Stimulated activated CD8-positive, alpha-beta memory T cell treated with anti-CD3 and anti-CD28 coated beads, Interleukin-2, amount 100 ng/mL, for 48 hours (primary cell): ENCODE data around the gene SLC14A1.
A peak's percentile ranks its signal among the peaks of the same experiment; 100 is the strongest.
"Not testable (repeated sequence)": the region's sequence is repeated elsewhere in the genome, so short reads cannot be mapped to it uniquely, and the experiment has no call there.

Experiments used
- DNase-seq, 2 donors: peaks; one replicate each; pipeline ENCODE4 v3.0.0-alpha.2; 2020; ENCODE audit warnings: low read depth in 2 of 2

SLC14A1 gene

DNA sequence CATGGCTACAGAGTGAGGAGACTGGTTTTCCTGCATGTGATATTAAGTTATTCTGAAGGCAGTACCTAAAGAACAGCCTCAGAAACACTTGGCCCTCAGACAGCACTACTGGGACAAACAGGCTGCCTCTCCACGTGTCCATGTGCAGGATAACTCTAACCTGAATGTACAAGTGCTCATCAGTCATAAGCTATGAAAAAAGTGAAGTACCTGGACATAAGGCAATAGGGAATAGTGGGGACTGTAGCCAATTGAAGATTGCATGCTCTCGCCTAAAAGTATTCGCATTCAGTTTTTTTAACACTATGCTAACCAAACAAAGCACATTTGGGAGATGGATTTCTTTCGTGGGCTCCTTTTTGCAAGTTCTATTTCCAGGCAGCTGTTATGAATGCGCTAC is 33.0 kb downstream of the SLC14A1 start:
- DNase-seq, result no peak

DNA sequence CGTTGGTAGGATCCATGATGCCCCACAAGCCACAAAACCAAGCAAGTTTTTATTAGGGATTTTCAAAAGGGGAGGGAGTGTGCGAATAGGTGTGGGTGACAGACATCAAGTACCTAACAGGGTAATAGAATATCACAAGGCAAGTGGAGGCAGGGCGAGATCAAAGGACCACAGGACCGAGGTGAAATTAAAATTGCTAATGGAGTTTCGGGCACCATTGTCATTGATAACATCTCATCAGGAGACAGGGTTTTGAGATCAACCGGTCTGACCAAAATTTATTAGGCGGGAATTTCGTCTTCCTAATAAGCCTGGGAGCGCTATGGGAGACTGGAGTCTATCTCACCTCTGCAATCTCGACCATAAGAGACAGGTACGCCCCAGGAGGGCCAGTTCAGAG is 33.7 kb downstream of the SLC14A1 start:
- DNase-seq, result not testable (repeated sequence)

DNA sequence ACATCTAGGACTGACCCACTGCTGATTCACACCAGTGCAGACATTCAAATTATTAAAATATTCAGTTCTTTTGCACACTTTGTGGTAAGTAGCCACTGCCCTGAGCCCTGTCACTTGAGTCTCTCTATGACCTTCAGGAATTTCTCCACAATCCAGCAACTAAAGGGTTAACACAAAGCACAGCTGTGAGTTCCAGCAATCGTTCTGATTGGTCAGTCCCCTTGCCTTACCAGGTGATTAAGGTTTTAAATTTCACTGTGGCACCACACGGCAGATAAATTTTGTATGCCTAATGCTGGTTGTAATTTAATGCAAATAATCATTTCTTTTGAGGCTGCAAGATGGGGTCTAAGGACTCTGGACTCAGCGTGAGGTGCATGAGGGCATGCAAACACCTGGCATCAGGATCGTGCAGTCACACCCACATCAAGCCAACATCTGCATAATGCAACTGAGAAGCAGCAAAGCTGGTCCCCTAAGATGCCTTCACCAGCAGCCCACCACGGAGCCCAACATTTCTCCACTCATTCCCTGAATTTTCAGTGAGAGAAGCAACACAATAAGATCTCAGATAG is 36.6 kb downstream of the SLC14A1 start:
- DNase-seq, result no peak

DNA sequence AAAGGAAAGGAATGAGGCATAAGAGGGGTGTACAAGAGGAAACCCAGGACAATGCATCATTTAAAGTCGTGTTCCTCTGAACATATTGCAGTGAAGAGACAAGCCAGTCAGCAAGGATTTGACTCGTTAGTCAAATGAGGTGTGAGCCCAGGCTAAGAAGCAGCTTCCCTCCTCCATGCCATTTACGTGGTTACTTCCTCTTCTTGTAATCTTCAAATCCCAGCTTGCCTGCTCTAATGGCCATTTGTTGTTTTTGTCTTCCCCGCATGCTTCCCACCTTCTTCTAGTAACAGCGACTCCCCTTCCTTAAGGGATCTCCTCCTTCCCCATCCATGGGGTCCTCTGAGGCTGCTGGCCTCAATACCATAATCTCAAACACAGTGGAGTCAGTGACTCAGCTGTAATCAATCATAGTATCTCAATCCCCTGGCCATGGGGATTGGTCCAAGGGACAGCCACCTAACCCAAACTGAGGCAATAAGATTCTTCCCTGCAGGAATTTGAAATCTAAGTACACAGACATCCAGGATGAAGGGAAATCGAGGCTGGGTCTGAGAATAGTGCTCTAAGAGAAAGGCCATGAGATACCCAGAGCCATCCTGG is 37.6 kb downstream of the SLC14A1 start:
- DNase-seq, result no peak

DNA sequence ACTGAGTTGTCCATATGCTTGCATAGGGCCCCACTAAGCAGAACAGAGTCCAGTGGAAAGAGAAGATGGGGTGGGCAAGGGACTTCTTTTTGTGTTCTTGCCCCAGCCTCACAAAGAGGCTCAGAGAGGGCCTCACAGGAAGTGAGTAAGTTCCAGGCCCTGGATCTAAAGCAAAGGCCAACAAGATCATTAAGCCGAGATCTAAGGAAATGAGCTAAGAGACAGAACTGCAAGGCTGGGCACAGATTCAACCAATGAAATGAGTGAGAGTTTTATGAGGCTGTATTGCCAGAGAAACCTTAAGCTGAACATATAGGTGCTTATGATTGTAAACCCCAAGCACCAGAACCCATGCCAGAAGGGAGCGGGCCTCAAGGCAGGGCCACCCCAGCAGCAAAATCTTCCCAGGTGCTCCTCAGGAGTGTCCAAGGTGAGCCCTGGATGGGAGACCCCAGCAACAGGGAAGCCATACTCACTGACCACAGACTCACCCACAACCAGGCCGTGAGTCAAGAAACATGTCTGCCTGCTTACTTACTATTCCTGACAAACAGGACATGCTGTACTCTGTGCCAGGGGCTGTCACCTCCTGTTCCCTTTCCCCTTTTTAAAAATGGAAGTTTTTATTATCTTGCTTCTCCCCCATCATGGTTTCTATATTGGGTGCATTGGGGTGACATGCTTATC is 40.2 kb downstream of the SLC14A1 start:
- DNase-seq, result no peak

DNA sequence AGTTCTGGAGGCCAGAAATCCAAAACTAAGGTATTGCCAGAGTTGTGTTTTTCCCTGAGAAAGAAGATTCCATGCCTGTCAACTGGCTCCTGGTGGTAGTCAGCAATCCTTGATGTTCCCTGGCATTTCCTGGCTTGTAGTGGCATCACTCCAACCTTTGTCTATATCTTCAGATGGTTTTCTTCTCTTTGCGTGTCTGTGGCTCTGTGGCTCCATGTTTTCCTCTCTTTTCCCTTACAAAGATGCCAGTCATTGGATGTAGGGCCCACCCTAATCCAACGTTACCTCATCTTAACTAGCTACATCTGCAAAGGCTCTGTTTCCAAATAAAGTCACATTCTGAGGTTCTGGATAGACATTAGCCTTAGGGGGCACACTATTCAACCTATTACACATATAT is 41.8 kb downstream of the SLC14A1 start:
- DNase-seq, result no peak

DNA sequence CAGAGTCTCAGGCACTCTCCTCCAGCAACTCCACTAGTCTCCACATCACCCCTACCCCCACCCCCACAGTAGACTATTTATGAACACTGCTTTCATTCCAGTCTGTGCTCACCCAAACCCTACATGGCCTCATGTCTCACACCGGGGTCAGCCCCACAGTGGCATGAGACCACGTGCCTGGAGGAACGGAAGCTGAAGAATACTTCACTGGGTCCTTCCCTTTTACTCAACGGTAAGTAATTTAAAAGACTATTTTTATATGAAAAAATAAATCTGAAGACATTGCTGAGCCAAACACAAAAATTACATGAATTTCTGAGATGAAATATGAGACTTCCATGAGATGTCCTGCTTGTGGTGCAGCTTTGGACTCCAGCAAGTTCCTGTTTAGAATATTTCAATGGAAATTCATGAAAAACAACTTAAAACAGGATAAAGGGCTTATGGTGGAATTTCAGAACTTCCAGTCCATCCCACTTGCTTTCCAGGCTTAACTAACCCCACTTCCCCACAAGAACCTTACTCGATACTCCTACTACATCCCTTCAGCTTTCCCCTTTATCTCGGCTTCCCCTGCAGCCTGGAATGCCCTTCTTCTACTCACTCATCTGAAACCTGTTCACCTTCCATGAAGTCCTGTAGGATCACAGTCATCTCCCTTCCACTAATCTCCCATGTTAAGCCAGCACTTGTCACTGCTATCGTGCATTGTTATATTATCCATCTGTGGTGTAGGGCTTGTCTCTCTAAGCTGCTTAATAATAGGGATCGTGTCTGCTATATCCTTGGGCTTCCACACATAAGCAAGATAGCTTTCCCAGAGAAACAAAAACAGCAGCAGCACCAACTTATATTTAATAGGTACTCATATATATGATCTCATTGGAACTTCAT is 47.9 kb downstream of the SLC14A1 start:
- no peak for DNase-seq

DNA sequence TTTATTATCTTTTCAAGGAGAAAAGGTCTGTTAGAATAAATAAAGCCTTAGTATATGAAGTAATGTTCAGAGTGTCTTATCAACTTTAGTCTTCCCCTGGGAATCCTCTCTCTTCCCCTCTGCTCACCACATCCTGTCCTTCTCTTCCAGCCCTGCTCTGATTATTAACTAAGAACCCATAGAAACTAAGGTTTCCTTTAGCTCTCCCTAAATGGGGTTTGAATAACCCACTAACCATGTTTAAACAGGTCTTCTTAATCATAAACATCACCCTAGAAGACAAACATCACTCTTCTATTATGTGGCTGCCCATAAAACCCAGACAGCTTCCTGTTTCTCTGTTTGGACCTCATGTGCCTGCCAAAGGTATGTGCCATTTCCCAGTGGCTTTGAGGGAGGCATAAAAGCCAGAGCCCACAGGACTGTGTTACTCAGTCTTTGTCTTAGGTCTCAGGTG is 50.1 kb downstream of the SLC14A1 start:
- no peak for DNase-seq

DNA sequence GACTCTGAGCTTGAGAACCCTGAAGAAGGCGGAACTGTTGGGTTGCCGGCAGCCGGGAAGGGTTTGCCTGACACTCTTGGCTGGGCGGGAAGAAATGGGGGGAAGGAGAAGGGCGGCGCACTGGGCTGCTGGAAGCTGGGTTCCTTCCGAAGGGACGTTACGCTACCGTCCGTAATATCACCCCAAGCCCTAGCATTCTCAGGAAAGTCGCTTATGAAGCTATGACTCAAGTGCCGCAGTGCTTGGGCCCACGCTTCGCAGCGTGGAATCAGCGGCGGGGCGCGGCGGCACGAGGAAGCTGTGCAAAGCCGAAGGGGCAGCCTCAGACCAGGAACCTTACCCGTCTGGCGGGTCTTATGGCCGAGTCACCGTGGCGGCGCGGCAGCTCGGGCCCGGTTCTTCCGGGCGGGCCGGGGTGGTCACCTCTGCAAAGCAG is 51.3 kb downstream of the SLC14A1 start:
- DNase-seq, result peak; percentile 53 to 57

DNA sequence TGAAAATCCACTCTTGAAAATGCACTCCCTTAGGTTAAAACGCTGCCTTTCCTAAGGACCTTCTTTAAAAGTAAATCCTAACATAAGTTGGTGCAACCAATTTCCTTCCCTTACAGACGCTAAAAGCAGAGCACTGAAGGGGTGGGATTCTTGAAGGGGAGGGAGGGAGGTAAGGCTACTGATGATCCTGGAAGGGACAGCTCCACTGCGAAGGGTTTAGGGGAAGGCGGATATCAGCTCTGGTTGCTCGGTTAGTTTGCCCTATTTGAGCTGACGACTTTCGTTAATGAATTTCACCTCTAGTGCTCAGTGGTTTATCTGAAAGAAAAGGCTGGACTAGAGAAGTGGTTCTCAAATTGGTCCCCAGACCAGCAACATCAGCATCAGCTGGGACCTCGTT is 51.8 kb downstream of the SLC14A1 start:
- no peak for DNase-seq

DNA sequence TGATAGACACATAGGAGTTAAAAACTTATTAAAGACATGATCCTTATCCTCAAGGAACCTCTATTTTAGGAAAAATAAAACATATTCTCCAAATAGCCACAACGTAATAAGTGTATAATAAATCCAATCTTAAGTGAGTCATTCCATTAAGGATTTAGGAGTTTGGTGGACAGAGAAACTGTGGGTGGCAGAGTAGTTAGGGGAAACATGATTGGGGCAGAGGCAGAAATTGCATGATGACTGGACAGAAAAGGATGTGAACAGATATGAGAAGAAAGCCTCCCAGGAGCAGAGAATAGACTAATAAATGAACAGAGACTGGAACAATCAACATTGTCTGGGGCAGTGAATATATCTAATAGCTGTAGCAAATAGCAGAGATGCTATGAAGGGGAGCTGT is 53.4 kb downstream of the SLC14A1 start:
- DNase-seq, result no peak

DNA sequence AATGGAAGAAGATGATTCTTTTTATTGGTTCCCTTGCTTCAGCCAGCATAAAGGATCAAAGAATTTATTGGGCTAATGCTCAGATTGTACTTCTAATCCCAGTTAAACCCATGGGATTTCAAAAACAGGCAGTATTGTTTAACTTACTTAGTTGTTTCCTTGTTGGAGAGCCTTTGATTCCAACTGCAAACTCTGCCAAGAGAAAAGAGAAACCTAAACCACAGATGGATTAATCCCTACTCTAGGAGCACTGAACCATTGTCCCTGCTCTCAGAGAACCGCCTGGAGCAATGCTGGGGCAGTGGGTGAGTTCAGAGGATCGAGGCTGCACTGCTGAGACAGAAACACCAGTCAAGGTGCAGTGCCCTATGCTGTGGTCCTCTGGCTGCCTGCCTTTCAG is 56.6 kb downstream of the SLC14A1 start:
- no peak for DNase-seq

DNA sequence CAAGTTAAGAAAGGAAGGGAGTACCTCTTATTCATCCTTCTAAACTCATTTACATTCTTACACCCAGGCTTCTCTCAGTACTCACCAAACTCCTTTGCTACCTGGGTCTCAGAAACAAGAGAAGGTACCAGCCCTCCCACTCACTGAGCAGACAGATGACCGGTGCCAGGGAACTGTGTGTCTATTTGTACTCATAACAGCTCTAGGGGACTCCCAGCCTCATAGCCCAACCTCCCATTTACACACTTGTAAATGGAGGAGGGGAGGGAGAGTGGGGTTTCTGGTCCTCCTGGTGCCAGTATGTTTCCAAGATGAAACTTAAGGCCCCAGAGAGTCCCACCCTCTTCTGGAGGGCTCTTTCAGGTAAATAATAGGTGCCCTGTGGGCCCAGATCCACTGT is 58.7 kb downstream of the SLC14A1 start:
- DNase-seq, result no peak

DNA sequence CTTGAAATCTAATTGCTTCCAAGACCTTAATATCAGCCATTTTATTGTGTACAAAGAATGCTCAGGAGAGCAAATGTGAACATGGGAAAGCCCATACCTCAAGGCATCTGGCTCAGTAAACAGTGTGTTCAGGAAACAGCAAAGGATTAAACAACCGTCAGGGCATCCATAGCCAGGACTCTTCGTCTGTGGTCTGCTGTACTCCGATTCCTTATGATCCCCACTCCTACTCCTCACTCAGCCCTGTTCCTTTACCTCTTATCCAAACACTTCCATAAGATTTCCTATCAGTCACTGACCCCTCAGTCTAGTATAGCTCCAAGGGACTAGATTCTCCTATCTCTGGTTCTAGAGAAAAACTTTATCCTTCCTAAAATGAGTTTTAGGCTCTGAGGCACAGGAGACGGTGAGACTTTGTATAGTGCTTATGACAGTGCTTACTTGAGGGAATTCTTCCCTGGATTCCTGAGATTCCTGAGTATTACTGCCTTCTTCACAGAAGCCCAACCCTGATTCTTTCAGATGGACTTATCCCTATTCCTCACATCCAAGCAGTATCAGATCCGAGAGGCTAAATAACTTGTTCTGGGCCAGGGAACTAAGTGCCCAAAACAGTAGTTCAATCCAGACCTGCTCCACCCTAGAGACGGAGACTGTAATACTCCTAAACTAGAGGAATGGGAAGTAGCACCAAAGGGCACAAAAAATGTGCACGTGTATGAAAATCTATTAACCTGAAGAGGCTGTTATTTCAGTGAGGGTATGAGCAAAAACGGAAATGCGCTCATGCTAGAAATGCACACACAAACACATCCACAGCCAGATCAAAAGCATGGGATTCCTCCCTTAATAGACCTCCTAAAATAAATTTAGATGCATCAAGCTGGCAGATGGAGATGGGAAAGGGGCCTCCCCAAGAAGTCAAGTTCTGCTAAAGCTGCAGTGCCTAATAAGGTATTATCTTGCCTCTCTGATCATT is 59.4 kb downstream of the SLC14A1 start:
- no peak for DNase-seq

DNA sequence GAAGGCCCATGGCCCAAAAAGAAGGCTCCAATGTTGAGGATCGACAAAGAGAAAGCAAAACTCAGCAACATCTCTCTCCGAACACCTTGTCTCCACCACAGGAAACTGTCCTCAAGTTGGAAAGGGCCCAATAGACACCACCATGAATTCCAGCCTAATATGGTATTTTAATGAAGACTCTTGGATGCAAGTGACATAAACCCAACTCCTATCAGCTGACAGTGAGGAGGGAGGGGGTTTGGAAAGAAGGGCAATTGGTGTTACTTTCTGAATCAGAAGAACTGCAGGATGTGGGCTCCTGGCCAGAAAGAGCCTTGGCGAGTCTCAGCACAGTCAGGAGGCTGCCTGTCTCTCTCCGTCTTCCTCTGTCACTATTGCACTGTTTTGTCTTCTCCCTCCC is 61.2 kb downstream of the SLC14A1 start:
- no peak for DNase-seq

DNA sequence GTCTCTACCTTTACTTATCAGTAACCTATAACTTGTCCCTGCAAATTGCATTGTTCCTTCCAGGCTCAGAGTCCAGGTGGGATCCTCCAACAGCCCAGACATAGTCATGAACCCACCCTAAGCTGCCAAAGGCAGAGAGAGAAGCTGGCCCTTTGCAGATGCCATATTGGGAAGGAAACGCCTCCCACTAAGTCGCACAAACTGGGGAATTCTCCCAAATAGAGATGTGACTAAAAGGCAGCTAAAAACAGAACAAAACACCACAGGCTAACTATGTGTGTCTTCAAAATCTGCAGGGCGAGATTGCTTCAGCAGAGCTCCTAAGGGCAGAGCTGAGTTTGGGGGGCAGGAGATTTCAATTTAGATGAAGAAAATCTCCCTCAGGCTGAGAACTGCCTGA is 63.0 kb downstream of the SLC14A1 start:
- no peak for DNase-seq

DNA sequence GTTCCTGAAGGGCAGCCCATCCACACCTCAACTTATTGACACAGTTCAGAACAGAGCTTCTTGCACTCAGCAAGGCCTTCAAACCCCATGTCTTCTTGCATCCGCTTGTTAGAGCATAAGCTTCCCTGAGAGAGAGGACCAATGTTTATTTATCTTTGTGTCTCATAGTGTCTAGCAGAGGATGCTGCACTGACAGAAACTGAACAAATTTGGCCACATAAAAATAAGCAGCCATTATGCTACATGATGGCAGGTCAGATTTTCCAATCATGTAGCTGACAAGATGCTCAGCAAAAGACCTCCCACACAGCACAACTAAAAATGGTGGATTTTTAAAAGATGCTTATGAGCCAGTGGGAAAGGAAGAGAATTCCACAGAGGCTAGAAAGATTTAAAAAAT is 63.4 kb downstream of the SLC14A1 start:
- DNase-seq, result no peak

DNA sequence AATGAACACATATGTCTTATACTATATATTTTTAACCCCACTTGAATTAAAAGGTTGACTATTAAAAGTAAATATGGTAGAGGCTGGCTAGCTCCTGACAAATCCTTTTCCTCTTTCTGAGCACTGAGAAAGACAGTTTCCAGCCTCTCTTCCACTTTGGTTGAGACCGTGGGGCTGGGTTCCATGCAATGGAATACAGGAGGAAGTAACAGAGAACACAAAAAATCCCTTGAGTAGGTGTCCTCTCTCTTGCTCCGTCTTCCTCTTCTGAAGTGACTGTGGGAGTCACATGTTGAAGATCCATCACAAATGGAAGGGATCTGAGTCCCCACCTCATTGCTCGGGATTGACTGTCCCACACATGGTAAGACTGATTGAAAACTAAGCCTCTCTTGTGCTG is 64.9 kb downstream of the SLC14A1 start:
- no peak for DNase-seq

DNA sequence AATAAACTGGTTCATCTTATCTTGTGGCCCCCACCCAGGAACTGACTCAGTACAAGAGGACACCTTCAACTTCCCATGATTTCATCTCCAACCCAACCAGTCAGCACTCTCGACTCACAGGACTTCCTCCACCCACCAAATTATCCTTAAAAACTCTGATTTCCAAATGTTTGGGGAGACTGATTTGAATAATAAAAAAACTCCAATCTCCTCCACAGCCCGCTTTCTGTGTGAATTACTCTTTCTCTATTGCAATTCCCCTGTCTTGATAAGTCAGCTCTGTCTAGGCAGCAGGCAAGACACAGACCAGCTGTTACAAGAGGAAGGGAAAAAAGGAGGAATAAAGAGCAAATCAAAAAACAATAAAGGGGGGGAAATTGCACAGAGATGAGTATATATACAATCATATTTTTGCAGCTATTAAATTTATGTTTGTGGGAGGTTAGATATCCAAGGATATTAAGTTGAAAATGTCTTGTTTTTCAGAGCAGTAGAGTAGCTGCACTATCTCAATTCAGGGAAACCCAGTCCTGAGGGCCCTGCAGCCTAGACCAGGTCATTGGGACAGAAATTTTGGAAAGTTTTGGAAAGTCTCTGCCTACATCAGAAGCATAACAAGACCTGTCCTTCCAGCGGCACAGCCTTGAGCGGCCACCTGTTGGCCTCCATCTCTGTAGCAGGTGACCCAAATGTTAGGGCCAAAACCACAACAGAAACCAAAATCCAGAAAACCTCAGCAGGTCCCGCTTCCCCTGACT is 68.7 kb downstream of the SLC14A1 start:
- DNase-seq, result no peak

DNA sequence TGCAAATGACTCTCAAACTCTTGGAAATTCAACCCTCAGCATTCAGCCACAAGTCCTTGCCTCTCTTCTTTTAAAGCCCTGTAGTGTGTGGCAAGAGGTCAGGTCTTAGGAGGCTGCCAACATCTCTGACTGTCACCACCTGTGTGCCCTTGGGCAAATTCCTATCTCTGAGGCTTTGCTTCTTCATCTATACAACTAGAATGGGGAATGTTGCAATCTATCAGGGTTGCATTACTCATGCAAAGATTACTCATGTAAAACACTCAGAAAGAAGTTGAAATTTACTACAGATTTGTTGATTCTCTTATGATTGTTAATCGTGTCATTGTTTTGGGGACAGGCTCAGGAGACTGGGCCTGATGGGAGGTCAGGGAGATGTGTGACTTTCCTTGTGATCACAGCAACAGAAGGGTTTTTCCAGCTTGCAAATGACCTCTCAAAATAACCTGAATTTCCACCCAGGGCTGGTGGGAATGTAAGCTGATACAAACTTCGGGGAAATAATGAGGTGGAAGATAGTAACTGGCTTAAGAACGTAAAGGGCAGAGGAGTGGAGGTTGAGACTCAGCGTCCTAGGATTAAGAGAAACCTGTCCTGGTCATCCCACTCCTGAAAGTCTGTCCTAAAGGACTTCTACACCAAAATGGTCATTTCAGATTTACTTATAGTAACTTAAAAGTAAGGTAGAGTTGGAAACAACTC is 69.4 kb downstream of the SLC14A1 start:
- DNase-seq, result no peak
